Stimulated activated CD8-positive, alpha-beta memory T cell treated with anti-CD3 and anti-CD28 coated beads, Interleukin-2, amount 100 ng/mL, for 48 hours (primary cell): ENCODE measurements around the gene ECE1.
"Not testable (repeated sequence)": the region's sequence is repeated elsewhere in the genome, so short reads cannot be mapped to it uniquely, and the experiment has no call there.

Source experiments
- DNase-seq, 2 donors: peaks; one replicate each; pipeline ENCODE4 v3.0.0-alpha.2; 2020; ENCODE audit warnings: low read depth in 2 of 2

ECE1 gene

DNA sequence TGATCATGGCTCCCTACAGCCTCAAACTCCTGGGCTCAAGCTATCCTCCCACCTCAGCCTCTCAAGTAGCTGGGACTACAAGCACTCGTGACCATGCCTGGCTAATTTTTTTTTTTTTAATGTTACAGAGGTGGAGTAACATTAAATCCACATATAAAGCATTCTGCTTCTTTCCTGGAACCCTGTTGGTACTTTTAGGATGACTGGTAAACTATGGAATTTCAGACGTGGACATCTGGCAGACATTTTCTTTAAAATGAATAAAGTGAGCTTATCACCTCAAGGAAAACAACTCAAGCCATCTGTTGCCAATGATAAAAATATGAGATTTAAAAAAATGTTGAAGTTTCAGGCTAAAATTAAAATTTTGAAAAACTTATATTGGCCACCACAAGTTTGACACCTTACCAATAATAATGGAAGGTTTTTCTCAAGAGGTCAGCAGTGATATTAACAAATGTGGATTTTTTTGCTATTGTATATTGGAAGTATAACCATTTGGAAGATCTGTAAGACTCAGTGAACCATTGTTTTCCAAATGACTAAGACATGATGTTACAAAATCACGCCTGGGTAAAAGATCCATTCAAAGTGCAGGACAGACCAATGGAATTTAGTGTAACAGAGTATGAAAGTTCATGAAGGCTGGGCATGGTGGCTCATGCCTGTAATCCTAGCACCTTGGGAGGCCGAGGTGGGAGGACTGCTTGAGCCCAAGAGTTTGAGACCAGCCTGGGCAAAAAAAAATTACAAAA, 60.8 kb downstream of the ECE1 start:
- DNase-seq: no peak

DNA sequence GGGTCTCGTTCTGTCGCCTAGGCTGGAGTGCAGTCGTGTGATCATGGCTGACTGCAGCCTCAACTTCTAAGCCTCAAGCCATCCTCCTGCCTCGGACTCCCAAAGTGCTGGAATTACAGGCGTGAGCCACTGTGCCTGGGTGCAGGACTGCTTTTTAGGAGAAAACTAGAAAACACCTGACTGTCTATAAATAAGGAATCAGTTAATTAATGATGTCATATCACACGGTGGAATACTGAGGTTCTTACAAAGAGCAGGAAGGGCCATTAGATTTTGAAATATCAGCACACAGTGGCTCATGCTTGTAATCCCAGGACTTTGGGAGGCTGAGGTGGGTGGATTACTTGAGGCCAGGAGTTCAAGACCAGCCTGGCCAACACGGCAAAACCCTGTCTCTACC, 62.0 kb downstream of the ECE1 start:
- not testable (repeated sequence) for DNase-seq

DNA sequence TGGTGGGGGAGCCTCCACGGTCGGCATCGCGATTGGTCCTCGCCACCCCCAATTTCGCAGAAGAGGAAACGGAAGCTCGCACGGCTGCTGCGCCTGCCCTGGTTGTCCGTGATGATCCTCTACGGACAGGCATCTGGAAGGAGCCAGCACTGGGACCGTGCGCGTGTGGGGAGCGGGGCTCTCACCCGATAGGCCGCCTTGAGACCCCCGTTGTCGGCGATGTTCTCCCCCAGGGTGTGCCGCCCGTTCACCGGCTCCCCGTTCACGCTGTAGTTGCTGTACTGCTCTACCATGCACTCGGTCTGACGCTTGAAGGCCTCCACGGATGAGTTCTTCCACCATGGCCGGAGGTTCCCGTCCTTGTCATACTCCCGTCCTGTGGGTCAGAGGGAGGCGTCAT, 65.2 kb downstream of the ECE1 start:
- DNase-seq: no peak

DNA sequence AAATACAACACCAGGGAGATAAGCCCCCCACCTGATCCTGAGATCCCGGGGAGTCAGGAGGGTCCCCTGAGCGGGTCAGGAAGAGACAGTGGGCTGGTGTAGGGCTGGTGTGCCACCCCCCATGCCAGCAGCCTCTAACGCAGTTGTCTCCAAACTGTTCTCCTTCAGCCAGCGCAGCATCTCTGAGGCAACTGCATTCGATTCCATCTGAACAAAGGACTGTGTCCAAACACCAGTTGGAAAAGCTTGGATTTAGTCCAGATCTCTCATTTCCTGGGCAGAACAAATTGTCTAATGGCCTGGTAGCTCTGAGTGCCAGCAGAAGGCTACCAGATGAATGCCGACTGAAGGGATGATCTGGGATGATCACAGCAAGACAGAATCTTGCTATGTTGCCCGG, 69.4 kb downstream of the ECE1 start:
- DNase-seq: no peak

DNA sequence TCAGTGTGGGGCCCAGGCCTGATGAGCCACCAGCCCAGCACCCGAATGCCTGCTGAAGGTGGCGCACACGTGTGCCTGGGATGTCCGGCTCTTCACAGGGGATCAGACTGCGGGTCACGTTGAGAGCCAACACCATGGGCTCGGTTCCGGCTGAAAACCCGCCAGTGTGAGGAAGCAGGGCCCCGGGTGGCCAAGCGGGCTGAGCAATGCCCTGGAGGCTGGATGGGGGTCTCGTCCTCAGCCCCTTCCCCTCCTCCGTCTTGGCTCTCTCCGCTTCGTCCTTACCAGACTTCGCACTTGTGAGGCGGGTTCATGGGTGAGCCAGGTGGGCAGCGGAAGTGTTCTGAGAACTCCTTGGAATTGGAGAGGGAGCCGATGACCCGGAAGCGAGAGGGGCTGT, 70.6 kb downstream of the ECE1 start:
- no peak for DNase-seq

DNA sequence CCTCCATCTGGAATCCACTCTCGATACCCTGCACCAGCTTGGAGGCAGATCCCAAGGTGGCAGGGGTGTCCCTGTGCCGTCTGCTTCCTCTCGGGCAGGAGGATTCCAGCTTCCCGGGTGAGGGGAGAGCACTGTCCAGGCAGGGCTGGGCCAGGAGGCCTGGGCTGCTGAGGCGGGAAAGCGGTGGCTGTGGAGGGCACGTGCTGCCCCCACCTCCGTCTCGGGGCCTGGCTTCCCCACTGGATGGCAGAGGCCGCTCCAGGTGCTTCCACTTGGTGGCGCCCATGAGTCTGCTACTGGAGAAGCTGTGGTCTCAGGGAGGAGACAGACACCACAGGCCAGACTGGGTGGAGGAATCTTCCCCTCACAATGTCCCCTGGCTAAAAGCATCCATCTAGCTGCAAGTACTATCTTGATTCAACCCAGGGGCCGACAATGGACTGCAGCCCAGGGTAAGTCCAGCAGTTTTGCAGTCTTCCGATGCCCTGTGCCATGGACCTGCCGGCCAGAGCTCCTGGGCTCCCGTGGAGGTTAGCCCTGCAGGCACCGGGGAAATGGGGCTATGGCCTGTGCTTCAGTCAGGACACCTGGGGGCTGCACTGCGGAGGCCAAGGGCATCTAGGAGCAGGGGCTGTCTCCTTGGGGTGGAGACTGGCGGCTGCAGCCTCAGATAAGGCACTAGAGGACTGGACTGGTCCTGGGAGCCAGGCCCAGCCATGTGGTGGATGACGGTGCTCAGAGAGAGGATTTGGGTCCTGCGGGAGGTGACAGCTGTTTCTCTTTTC, 72.3 kb downstream of the ECE1 start:
- peak; percentile 42 to 46 for DNase-seq

DNA sequence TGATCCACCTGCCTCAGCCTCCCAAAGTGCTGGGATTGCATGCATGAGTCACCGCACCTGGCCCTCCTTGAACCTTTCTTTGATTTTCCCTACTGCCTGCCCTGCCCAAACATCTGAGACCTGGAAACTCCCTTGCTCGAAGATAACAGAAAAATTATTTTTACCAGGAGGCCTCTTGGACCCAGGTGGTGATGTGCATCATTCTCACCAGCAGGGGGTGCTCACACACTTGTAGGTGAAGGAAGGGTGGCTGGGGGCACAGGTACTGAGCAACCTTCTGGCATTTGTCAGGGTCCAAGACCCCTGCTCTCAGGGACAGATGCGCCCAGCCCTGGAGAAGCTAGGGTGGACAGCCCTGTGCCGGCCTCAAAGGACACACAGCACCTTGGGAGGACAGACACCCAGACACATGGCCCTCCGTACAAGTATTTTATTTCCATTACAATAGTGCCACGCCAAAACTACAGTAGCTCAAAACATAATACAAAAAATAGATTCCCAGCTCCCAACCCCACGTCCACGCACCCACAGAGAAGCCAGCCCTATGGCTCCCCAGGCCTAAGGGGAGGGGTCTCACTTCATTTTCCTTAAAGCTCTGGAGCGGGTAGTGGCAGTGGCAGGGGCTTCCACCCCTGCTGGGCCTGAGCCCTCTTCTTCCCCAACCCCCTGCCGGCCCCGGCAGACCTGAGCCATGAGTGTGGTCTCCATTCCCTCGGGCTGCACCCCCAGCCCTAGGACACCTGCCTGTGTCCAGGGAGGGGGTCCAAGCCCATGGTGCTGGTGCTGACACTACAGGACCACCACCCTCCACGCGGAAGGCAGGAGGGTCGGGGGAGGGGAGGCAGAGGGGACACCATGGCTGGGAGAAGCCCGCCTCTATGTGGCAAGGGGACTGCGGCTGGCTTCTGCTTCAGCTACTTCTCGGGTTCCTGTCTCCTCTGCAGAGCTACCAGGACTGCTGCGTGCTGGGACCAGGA, 73.1 kb downstream of the ECE1 start:
- DNase-seq: peak; percentile 42 to 60

DNA sequence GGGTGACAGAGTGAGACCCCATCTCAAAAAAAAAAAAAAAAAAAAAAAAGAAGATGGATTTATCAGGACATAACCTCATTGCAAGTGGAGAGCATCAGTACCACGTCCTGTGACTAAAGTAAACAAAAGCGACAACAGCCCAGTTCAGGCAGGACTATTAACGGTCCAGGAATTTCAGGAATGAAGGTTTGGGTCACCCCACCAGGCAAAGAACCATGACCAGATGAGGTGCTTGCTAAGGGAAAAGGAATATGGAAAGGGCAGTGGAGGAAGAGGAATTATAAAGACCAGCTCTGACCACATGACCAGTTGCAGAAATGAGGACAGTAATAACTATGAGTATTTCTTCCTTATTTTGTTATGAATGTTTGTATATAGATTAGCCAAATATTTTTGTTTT, 78.1 kb downstream of the ECE1 start:
- DNase-seq: no peak

DNA sequence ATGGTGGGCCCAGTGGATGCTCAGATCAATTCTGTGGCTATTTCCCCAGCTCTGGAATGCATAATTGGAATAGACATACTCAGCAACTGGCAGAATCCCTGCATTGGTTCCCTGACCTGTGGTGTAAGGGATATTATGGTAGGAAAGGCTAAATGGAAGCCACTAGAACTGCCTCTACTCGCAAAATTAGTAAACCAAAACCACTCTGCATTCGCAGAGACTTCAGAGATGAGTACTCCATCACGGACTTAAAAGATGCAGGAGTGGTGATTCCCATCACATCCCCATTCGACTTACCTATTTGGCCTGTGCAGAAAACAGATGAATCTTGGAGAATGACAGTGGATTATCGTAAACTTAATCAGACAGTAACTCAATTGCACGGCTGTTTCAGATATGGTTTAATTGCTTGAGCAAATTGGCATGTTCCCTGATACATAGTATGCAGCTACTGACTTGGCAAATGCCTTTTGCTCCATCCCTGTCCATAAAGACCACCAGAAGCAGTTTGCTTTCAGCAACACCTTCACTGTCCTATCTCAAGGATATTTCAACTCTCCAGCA, 82.0 kb downstream of the ECE1 start:
- not testable (repeated sequence) for DNase-seq

DNA sequence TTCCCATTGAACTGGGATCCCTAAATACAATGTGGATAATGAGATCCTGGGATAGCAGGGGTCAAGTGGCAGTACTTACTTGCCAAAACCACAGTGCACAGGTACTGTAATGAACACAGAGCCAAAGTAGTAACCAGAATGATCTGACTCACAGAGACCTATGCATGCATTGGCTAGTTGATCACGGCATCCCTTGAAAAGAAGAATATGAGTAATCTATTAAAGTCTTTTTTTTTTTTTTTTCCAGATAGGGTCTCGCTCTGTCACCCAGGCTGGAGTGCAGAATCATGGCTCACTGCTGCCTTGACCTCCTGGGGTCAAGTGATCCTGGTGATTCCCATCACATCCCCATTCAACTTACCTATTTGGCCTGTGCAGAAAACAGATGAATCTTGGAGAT, 84.1 kb downstream of the ECE1 start:
- no peak for DNase-seq

DNA sequence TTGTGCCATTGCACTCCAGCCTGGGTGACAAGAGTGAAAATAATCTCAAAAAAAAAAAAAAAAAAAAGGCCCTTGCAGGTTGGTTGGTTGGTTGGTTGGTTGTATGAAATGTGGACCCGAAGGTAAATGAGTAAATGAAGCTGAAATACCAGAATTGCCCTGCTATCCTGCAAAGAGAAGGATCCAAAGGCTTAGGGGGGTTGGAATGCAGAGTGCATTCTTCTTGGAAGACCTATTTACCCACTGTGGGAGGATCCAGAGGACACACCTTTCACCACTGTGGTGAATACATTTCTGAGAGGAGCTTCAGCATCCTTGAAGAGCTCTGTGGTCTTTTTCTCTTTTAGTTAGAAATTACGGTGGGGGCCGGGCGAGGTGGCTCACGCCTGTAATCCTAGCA, 84.8 kb downstream of the ECE1 start:
- DNase-seq: no peak

DNA sequence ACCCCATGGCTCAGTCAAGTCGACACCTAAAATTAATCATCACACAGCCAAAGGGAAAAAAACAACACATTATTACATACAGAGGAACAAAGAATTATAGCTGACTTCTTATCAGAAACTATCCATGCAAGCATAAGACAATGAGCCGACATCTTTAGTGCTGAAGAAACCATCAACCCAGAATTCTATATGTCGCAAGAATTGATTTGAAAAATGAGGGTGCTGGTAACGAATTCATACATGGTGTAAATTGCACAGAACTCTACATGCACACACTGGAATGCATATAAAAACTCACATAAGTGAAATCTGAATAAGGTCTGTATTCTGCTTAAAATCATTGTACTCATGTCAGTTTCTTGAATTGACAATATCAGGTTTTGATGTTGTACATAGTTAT, 88.6 kb downstream of the ECE1 start:
- no peak for DNase-seq

DNA sequence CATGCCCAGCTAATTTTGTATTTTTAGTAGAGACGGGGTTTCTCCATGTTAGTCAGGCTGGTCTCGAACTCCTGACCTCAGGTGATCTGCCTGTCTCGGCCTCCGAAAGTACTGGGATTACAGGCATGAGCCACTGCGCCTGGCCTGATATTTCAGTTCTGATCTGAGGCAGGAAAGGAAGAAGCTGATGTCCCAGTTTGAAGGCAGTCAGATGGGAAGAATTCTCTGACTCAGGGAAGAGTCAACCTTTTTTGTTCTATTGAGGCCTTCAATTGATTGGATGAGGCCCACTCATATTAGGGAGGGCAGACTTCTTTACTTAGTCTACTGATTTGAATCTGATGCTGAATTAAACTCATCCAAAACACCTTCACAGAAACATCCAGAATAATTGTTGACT, 89.0 kb downstream of the ECE1 start:
- DNase-seq: not testable (repeated sequence)

DNA sequence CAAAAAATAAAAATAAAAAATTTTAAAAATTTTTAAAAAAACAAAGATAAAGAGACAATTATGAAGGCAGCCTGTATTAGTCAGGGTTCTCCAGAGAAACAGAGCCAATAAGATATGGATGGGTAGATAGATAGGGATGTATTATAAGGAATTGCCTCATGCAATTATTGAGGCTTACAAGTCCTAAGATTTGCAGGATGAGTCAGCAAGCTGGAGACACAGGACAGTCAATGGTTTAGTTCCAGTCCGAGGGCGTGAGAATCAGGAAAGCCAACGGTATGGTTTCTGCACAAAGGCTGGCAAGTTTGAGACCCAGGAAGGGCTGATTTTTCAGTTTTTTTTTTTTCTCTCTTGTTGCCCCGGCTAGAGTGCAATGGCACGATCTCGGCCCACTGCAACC, 89.5 kb downstream of the ECE1 start:
- DNase-seq: no peak

DNA sequence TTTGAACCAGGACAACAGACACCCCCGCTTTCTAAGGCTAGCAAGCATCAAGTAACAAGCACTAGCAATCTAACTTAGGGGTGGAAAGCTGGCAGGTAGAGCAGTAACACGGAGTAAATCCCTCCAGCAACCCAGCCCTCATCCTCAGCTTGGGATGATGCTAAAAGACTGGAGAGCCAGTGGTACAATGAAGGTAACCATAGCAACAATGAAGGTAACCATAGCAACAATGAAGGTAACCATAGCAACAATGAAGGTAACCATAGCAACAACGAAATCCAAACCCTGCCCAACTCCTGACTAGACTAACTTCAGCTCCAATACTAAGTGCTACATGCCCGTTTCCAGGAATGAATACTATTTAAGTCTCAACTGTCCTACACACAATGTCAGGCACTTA, 91.3 kb downstream of the ECE1 start:
- DNase-seq: no peak

DNA sequence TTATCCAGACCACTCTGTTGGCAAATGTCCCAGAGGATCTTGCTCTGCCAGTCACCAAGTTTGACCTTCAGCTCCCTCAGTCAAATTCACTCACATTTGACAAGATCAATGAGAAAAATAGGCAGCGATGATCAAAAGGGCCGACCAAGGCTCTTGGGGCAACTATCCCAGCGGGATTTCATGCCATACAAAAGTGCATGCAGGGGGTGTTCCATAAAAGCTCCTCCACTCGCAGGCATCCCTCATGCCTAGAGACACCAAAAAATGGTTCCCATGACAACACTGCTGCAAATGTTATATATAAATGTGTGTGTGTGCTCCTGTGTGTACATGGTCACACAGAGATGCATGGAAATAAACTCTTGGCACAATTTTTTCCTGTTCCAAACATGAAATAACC, 97.4 kb downstream of the ECE1 start:
- DNase-seq: no peak

DNA sequence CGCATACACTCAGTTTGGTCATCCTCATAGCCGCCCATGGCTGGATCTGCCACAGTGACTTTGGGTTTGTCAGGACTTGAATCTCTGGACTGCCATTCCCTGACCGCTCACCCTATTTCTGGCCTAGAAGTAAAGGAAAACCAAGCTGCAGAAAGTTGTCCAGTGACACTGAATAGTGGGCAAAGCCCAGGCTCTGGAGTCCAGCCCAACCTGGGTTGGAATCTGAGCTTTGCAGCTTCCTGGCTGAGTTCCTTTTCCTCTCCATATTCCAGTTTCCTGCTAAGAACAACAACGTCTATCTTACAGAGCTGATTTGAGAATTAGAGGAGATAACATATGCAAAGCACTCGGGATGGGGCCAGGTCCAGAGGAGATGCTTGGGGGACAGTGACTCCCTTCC, 98.0 kb downstream of the ECE1 start:
- DNase-seq: no peak

DNA sequence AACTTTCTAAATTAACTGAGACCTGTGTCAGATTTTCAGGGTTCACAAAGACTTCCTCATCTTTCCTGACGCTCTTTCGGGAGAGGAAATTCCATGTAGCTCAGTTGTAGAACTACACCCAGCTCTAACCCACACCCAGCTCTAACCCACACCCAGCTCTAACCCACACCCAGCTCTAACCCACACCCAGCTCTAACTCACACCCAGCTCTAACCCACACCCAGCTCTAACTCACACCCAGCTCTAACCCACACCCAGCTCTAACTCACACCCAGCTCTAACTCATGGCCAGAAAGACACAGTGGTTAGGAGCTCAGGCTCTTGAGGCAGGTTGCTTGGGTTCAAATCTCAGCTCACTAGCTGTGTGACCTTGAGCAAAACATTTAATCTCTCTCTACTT, 99.5 kb downstream of the ECE1 start:
- DNase-seq: not testable (repeated sequence)

DNA sequence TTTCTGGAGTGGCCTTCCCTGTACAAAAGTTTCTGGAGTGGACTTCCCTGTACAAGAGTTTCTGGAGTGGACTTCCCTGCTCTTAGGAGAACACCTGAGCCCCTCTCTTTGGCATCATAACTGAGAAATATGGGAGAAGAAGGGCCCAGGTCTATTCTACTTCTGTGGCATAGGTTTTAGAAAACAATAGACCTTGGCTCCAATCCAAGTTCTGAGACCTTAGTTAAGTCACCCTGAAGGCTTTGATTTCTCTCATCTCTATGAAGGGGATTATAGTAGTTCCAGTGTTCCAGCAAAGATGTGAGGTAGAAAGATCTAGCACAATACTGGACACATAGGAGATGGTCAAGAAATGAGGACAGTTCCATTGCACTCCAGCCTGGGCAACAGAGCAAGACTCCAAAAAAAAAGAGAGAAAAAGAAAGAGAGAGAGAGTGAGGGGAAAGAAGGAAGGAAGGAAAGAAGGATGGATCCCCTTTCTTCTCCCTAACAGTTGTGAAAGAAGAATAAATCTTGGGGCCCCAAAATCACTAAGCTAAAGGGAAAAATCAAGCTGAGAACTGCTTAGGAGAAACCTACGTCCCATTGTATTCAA, 100.3 kb downstream of the ECE1 start:
- no peak for DNase-seq

DNA sequence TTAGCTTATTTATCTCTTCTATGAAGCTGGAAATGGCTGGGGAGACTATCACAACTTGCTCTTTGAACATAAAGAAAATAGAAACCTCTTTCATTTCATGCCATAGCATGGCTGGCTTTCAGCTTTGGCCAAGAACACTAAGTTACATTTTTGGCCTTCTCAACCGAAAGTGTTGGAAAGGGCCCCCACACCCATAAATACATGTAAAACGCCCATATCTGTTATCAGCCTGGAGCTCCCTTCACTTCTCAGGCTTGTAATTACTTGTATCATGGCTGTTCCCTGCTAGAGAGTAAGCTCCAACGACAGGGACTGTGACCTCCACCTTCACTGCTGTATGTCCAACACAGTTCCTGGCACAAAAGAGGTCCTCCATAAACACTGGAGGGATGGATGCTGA, 100.8 kb downstream of the ECE1 start:
- no peak for DNase-seq

DNA sequence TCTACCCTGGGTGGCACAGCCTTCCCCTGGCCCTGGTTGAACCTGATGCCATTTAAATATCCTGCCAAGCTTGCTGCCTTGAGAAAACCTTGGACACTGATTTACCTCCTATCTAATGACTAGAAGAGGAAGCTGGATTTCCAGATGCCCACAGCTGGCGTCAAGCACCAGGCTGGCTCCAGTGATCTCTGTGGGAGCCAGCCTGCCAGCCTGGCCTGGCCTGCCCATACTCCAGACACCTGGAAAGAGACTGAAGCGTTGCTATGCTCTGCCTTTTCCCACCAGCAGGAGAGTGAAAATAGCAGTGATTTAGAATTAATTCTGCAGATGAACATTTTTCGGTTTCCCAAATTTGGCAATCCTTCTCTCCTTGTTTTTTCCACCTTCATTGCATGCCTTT, 102.0 kb downstream of the ECE1 start:
- DNase-seq: no peak
